Testis (tissue), 2 donors: ENCODE measurements around the gene H6PD.

Experiments
- CTCF ChIP-seq, 3 experiments: fragments of 450-650 bp in 2 of 3; fragments of 200-600 bp in 1 of 3; sonication (generic) in 1 of 3; IDR thresholded peaks; one replicate each; pipeline ENCODE4 v1.5.1; 2016 to 2019; ENCODE audit warnings: antibody characterized with exemption in 3 of 3, mild to moderate bottlenecking in 2 of 3, moderate library complexity in 1 of 3
- POLR2A ChIP-seq: fragments of 450-650 bp; IDR thresholded peaks from one replicate; pipeline ENCODE4 v1.6.1; 2017; ENCODE audit warnings: antibody characterized with exemption, mild to moderate bottlenecking, moderate library complexity

DNA sequence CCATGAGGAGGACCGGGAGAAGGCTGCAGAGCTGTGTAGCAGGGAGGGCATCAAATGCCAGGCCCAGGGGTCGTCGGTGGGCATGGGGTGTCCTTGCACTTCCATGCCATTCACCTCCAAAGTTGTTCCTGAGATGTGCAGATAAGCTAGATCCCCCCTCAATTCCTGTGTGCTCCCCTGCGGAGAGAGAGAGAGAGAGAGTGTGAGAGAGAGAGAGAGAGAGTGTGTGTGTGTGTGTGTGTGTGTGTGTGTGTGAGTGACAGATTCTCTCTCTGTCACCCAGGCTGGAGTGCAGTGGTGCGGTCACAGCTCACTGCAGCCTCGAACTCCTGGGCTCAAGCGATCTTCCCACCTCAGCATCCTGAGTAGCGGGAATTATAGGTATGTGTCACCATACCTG is 74.5 kb downstream of the H6PD start:
- TF ChIP-seq POLR2A: no peak
- TF ChIP-seq CTCF (IDR thresholded peaks at IDR 0.05): no peak
